22Rv1 (cell line): ENCODE results near the gene KRTAP21-1.
"Not testable (repeated sequence)": the region's sequence is repeated elsewhere in the genome, so short reads cannot be mapped to it uniquely, and the experiment has no call there.

Source experiments
- H3K27ac ChIP-seq: fragments of 450-650 bp; 2 replicates; pipeline ENCODE4 v1.5.1; 2017
- ZFX ChIP-seq: fragments of 450-650 bp; IDR thresholded peaks from 2 replicates; pipeline ENCODE4 v1.6.1; 2017; ENCODE audit warnings: antibody characterized with exemption, borderline replicate concordance
- TF ChIP-seq, protein P1 (sequence below): fragments of 450-650 bp; IDR thresholded peaks from 2 replicates; pipeline ENCODE4 v1.5.1; 2017; ENCODE audit warnings: mild to moderate bottlenecking

The KRTAP21-1 gene

DNA sequence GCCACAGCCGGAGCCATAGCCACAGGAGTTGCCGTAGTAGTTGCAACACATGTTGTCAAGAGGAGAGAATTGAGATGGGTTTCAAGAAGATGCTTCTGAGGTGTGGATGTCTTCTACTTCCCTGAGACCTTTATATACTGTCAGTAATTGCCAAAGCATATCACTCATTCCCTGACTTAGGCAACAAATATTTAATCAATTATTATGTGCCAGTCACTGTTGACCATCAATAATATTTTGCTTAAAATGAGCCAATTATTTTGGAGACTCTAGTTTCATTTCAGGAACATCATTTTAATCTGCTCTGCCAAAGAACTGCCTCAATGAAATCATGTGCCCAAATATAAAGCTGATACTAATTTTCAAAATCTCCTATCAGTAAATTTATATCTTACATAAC, at the start of gene KRTAP21-1:
Gene KRTAP21-1, minus strand, starts transcription at position 101 of the 400 bp plus-strand sequence. Its CDS starts 50 bp downstream, at position 51.
- not testable (repeated sequence) for H3K27ac ChIP-seq

DNA sequence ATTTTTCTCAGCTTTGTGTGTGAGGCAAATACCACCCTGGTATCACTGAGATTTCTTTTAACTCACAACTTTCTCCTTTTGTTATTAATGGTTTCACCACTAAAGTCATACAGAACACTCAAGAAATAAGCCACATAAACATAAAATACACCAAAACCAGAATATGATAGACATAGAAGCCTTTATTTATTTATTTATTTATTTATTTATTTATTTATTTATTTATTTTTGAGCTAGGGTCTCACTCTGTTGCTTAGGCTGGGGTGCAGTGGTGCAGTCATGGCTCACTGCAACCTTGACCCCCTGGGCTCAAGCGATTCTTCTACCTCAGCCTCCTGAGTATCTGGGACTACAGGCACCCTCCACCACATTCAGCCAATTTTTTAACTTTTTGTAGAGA, 45.4 kb upstream of the KRTAP21-1 start:
- TF ChIP-seq ZFX, result no peak
- TF ChIP-seq, protein P1, sequence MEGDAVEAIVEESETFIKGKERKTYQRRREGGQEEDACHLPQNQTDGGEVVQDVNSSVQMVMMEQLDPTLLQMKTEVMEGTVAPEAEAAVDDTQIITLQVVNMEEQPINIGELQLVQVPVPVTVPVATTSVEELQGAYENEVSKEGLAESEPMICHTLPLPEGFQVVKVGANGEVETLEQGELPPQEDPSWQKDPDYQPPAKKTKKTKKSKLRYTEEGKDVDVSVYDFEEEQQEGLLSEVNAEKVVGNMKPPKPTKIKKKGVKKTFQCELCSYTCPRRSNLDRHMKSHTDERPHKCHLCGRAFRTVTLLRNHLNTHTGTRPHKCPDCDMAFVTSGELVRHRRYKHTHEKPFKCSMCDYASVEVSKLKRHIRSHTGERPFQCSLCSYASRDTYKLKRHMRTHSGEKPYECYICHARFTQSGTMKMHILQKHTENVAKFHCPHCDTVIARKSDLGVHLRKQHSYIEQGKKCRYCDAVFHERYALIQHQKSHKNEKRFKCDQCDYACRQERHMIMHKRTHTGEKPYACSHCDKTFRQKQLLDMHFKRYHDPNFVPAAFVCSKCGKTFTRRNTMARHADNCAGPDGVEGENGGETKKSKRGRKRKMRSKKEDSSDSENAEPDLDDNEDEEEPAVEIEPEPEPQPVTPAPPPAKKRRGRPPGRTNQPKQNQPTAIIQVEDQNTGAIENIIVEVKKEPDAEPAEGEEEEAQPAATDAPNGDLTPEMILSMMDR, result no peak
- no peak overlapping the region for H3K27ac ChIP-seq

DNA sequence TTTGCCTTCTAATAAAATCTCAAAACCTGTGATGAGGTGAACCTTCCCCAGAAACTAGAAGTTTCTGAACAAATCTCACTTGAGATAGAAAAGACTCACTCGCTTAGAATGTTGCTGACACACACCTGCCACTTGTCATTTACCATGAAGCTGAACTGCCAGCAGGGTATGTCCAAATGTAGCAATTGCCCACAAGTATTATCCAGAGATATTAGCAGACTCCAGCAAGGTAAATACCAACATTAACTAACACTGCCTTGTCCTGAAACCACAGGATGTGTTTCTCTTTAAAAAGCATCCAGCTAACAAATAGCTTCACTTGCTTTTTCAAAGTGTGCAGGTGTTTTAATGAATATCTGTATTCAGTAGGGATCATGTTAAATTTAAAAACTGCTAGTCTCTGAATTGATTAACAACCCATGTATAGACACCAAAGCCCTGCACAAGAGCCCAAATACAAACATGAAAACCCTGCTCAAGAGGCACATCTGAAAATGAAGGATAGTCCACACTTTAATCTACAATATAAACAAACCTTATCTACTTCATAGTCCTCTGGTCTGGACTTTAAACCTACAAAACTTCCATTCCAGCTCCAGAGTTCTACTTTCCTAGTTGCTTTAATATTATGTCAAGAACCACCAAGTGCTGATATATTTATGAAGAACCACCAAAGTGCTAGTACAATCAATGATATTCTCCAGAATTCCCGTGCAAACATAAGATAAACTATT, 38.5 kb upstream of the KRTAP21-1 start:
- TF ChIP-seq, protein P1, result no peak
- no peak for TF ChIP-seq ZFX
- H3K27ac ChIP-seq, result no peak overlapping the region

DNA sequence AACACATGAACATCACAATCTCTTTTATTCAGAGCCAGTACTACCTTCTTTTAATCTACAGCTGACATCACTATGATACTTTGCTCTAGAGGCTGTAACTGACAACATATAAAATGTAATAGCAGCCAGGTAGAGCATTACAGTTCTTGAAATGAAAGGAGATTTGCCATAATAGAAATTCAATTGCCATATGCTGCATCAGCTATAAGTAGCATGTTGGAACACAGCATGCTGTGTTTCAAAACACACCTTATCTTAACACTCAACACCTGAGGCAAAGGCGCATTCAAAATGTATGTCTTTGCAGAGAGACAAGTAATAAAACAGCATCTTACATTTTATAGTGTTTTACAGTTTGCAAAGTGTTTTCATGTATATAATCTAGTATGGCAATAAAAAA, 24.0 kb upstream of the KRTAP21-1 start:
- TF ChIP-seq, protein P1, result no peak
- no peak for TF ChIP-seq ZFX
- H3K27ac ChIP-seq, result no peak overlapping the region

DNA sequence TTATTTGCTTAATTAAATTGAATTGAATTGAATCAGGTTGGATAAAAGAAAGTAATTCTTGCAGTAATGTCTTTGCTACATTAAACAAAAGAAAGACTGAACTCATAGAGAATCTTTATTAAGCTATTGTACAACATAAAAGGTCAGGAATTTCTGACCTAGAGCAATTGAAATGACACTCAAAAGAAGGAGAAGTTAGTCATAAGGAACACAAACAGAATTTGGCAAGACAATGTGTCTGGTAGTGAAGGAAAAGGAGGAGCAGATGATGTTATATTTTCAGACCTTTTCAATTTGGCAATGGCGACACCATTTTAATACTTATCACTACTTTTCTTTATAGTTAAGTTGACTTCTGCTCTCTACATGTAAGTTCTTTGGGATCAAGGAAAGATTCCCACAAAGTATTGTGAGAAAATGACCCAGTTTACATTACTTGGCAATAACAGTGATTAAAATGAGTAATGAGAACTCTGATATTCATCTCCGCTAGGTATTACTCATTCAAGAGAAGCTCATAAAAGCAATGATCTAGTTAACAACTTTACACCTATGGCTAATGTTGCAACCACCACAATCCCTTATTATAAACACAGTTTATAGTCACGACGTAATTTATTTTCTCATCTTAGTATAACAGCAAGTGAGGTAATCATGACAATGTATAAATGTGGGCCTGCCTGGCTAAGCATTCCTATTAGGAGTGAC, 14.7 kb upstream of the KRTAP21-1 start:
- no peak overlapping the region for H3K27ac ChIP-seq

DNA sequence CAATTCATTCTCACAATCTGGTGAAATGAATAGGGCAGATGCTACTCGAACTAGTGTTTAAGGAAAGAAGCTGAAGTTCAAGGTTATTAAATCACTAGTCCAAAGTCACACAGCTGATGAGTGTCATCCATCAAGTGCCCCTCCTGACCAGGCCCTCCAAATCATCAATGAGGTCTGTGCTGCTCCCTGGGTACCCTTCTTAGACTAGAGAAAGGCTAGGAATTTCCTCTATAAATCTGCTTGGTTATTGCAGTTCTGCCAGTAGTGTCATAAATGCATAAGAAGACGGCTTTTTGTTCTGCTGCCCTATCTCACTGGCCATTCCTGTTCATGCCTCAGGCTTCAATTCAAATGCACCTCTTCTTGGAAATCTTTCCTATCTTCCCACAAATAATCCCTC, 5.5 kb upstream of the KRTAP21-1 start:
- H3K27ac ChIP-seq, result no peak overlapping the region
- TF ChIP-seq ZFX, result no peak
- TF ChIP-seq, protein P1, result no peak

More for the DNA sequence above, 14.7 kb upstream of the KRTAP21-1 start:
- TF ChIP-seq, protein P1, result no peak

DNA sequence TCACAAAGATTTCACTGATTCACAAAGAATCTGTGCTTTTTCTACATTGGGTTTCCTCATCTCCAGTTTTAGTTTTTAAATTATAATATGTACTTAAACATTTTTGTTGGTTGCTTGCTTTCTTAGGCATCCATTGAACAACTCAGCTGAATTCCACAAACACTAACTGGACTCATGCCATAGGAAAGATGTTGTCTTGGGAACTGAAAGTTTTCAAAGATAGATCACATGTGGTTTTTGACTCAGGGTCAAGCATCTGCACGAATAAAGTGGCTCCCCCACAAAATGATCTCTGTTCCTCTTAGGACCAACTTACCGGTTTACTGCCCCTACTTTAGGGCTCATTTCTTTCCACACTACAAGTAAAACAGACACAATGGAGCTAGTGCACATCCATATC, 3.1 kb upstream of the KRTAP21-1 start:
- TF ChIP-seq ZFX, result no peak
- TF ChIP-seq, protein P1, result no peak
- H3K27ac ChIP-seq, result no peak overlapping the region
